Hematopoietic multipotent progenitor cell treated with erythropoietin and hydrocortisone succinate and interleukin-3 and kit ligand, for 15 days (in vitro differentiated cells): Measurements from ENCODE around the gene DLL3.

Source experiments
- DNase-seq: peaks from one replicate; pipeline ENCODE4 v3.0.0-alpha.2; 2015; ENCODE audit warnings: low spot score

DLL3 gene

GRCh38 chr19:39555883-39556282 lies 57.1 kb downstream of the DLL3 start:
- no peak for DNase-seq
